HG03432 (cell line): ENCODE data around the gene ZNF727.
"Not testable (repeated sequence)": the region's sequence is repeated elsewhere in the genome, so short reads cannot be mapped to it uniquely, and the experiment has no call there.

Experiments
- ATAC-seq: cut with Tn5 transposase; IDR thresholded peaks from one replicate; pipeline ENCODE4 v1.9.1; 2021; ENCODE audit warnings: mild to moderate bottlenecking, moderate library complexity; ENCODE audit not compliant: unreplicated experiment

The ZNF727 gene

GRCh38 chr7:64045301-64046040, at the start of gene ZNF727:
Gene ZNF727 (plus strand): TSS chr7:64045434. CDS start chr7:64045622, 188 bp downstream.
- no peak for ATAC-seq

DNA sequence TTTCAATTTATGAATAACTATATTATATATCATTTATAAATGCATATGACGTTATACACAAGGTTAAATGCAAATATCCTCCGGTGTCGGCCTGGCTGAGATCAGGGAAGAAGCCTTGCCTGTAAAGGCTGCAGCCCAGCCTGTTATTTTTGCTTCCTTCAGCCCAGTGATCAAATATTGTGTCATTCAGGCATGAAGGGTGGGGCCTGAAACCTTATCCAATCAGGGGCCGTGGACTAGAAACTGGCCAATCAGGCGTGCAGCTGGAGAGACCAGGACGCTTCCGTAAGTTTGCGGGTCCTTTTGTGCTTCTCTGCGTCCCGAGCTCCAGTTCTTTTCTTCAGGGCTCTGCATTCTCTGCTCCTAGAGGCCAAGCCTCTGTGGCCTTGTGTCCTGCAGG, 46.7 kb upstream of the ZNF727 start, which contains the start of gene ZNF722:
Gene ZNF722, plus strand, starts transcription at position 301 of the 400 bp plus-strand sequence. CDS start 113 bp downstream, outside the sequence.
- no peak for ATAC-seq

- not testable (repeated sequence) for ATAC-seq
Measured at GRCh38 chr7:64015496-64015895, 29.7 kb upstream of the ZNF727 start.

DNA sequence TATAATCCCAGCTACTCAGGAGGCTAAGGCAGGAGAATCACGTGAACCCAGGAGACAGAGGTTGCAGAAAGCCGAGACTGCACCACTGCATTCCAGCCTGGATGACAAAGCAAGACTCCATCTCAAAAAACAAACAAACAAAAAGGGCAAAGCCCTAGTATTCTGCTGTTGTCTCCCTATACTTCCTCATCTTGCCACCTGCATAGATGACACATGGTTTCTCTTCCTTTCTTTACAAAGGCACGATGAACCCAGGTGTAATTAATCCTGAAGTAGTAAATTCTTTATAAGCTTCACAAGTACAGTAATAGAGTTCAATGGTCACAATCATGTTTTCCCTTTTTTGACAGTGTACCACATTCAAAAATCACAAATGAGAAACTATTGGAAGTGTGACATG, 9.8 kb upstream of the ZNF727 start:
- ATAC-seq = no peak

- no peak for ATAC-seq
Measured at GRCh38 chr7:64037095-64037494, 8.1 kb upstream of the ZNF727 start.

DNA sequence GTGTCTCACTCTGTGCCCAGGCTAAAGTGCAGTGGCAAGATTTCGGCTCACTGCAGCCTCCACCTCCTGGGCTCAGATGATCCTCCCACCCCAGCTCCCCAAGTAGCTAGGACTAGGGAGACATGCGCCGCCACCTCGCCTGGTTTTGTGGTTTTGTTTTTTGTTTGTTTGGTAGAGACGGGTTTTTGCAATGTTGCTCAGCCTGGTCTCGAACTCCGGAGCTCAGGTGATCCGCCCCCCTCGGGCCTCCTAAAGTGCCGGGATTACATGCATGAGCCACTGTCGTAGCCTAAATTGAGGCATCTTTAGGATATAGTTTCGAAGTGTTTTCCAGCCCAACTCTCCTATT, 781 bp downstream of the ZNF727 start:
- no peak for ATAC-seq

DNA sequence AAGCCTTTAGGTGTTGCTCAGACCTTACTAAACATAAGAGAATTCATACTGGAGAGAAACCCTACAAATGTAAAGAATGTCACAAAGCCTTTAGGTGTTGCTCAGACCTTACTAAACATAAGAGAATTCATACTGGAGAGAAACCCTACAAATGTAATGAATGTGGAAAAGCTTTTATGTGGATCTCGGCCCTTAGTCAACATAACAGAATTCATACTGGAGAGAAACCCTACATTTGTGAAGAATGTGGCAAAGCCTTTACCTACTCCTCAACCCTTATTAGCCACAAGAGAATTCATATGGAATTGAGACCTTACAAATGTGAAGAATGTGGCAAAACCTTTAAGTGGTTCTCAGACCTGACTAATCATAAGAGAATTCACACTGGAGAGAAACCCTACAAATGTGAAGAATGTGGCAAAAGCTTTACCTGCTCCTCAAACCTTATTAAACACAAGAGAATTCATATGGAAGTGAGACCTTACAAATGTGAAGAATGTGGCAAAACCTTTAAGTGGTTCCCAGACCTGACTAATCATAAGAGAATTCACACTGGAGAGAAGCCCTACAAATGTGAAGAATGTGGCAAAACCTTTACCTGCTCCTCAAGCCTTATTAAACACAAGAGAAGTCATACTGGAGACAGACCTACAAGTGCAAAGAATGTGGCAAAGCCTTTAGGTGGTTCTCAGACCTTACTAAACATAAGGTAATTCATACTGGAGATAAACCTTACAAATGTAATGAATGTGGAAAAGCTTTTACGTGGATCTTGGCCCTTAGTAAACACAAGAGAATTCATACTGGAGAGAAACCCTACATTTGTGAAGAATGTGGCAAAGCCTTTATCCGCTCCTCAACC, 32.8 kb downstream of the ZNF727 start:
- ATAC-seq = not testable (repeated sequence)

DNA sequence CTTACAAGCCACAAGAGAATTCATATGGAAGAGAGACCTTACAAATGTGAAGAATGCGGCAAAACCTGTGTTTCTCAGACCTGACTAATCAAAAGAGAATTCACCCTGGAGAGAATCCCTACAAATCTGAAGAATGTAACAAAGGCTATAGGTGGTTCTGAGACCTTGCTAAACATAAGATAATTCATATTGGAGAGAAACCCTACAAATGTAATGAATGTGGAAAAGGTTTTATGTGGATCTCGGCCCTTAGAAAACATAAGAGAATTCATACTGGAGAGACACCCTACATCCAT, 33.4 kb downstream of the ZNF727 start:
- ATAC-seq = no peak

DNA sequence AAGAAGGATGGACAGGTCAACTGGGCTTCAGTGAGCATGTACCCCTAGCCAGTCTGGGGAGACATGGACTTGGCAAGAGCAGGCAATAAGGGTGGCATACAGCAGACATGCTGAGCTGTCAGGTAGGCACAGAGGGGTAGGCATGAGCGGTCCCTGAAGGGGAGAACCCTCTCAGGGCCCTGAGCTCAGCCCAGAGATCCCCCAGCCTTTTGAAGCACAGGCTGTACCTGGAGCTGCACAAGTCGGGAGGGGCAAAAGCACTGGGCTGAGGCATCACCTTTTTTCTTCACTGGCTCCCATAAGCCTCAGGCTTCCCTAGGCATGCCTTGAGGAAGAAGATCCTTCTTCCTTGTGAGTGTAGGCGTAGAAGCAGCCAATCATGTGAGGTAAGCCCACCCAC, 42.3 kb downstream of the ZNF727 start:
- ATAC-seq = no peak

DNA sequence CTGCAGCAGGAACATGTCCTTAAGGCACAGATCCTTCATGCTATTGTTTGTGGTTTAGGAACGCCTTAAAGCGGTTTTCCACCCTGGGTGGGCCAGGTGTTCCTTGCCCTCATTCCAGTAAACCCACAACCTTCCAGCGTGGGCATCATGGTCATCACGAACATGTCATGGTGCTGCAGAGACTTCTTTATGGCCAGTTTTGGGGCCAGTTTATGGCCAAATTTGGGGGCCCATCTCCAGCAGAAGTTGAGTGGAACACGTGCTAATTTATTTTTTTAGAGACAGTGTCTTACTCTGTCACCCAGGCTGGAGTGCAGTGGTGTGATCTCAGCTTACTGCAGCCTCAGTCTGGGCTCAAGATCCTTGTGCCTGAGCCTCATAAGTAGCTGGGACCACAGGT, 43.6 kb downstream of the ZNF727 start:
- not testable (repeated sequence) for ATAC-seq
